ENCODE measurements around the gene BPIFA1. TPM values are rescaled to one million over a fixed set of nuclear protein-coding genes. Genes with fewer than 3 reads are reported as not detected.

BPIFA1 gene
- total and polyA plus RNA-seq, 2 donors (not counting 1 experiment from before 2014, with no cell fraction given), result not detected

DNA sequence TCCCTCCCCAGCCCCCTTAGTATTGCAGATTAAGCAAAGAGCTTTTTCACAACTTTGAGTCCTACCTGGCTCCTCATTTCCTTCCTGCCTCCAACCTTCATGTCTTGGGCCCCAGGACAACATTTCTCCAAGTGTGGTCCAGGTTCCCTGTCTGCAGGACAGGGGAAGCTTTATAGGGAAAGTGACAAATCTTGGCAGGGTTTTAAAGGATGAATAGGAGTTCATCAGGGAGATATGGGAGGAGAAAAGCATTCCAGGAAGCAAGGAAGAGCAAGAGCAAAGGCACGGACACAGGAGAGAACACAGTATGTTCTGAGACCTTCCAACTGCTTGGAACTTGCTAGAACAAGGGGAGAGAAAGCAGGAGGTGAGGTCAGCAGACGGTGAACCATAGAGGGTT is 49.1 kb downstream of the BPIFA1 start:
- no peaks in the 10 kb centered on the region for H3K4me1 ChIP-seq (ENCODE audit: control insufficient read depth, extremely low read depth, insufficient read depth, low read length)
- no peak overlapping the region for H3K27ac ChIP-seq (ENCODE audit: insufficient read depth, low read length)
- no peaks in the 10 kb centered on the region for H3K79me2 ChIP-seq (ENCODE audit: control insufficient read depth, insufficient read depth, low read length)
- H3K9ac ChIP-seq (ENCODE audit: insufficient read depth, low read length), result no peak overlapping the region
- no peak overlapping the region for H3K4me2 ChIP-seq (ENCODE audit: extremely low read depth, insufficient read depth, low read length)
- no peak for TF ChIP-seq EZH2 (IDR thresholded peaks at IDR 0.05; ENCODE audit: low read length, missing control alignments)
- TF ChIP-seq, protein P1, sequence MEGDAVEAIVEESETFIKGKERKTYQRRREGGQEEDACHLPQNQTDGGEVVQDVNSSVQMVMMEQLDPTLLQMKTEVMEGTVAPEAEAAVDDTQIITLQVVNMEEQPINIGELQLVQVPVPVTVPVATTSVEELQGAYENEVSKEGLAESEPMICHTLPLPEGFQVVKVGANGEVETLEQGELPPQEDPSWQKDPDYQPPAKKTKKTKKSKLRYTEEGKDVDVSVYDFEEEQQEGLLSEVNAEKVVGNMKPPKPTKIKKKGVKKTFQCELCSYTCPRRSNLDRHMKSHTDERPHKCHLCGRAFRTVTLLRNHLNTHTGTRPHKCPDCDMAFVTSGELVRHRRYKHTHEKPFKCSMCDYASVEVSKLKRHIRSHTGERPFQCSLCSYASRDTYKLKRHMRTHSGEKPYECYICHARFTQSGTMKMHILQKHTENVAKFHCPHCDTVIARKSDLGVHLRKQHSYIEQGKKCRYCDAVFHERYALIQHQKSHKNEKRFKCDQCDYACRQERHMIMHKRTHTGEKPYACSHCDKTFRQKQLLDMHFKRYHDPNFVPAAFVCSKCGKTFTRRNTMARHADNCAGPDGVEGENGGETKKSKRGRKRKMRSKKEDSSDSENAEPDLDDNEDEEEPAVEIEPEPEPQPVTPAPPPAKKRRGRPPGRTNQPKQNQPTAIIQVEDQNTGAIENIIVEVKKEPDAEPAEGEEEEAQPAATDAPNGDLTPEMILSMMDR (conservative IDR thresholded peaks at IDR 0.05 in 1 of 2, IDR thresholded peaks at IDR 0.05 in 1 of 2; ENCODE audit: low read depth in 1 of 2, low read length in 2 of 2), result no peak
- no peaks in the 10 kb centered on the region for H4K20me1 ChIP-seq (ENCODE audit: control insufficient read depth, extremely low read depth, insufficient read depth, low read length)
- DNase-seq (ENCODE audit: low read depth in 2 of 2), result no peak
- H3K36me3 ChIP-seq (ENCODE audit: control insufficient read depth, insufficient read depth, low read length), result no peaks in the 10 kb centered on the region
- H3K27me3 ChIP-seq (ENCODE audit: control insufficient read depth, insufficient read depth, low read length), result peaks cover 4% of the 10 kb centered on the region
- no peaks in the 10 kb centered on the region for H3K9me3 ChIP-seq (ENCODE audit: control insufficient read depth, insufficient read depth, low read depth, low read length)
- no peak overlapping the region for H2AFZ ChIP-seq (ENCODE audit: low read length)
- H3K4me3 ChIP-seq (replicated peaks in 1 of 4; ENCODE audit: control extremely low read depth in 1 of 4, insufficient read depth in 1 of 4, low read depth in 3 of 4, low read length in 4 of 4), result no peak overlapping the region

DNA sequence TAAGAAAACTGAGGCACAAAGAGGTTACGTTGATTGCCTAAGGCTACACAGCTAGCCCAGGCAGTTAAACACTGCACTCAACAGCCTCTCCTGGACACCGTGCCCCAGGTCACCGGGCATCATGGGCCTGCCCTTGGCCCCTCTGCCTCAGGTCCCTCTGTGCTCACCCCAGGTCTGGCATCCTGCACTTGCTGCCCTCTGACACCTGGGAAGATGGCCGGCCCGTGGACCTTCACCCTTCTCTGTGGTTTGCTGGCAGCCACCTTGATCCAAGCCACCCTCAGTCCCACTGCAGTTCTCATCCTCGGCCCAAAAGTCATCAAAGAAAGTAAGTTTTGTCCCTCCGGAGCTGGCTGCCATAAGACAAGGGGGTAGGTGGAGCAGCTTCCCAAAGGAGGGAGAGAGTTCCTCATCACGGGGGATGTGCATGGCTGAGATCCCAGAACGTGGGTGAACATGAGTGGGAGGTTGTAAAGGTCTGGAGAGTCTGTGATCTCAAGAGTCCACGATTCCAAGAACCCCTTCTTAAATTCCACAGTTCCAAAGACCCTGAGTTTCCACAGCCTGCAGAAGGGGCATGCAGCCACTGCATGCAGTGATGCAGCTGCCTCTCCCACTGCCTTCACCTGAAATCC is 50.2 kb downstream of the BPIFA1 start:
- no peak overlapping the region for H3K4me2 ChIP-seq (ENCODE audit: extremely low read depth, insufficient read depth, low read length)

DNA sequence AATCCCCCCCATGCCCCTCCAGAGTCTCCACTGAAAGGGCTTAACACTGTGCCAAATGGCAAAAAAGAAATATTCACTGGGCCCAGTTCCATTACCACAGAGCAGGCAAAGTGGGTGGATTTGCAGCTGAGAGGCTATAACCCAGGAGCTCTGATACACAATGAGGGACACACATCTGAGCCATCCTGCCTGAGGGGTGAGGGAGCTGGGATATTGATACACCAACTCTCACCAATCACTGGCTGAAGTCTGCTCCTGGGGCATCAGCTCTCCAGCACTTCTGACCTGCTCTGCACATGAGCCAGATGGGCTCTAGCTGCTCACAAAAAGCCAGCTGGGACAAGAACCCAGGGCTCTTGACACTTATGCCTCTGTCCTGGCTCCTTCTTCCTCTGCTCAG is 52.1 kb downstream of the BPIFA1 start:
- Histone ChIP-seq H3K36me3 (ENCODE audit: control insufficient read depth, insufficient read depth, low read length) (no peaks in the 10 kb centered on the region), H2AFZ (ENCODE audit: low read length) (no peak overlapping the region), H3K27ac (ENCODE audit: insufficient read depth, low read length) (no peak overlapping the region), H3K27me3 (ENCODE audit: control insufficient read depth, insufficient read depth, low read length) (peaks cover 4% of the 10 kb centered on the region), H3K4me2 (ENCODE audit: extremely low read depth, insufficient read depth, low read length) (no peak overlapping the region), H3K79me2 (ENCODE audit: control insufficient read depth, insufficient read depth, low read length) (no peaks in the 10 kb centered on the region), H3K9me3 (ENCODE audit: control insufficient read depth, insufficient read depth, low read depth, low read length) (no peaks in the 10 kb centered on the region), H4K20me1 (ENCODE audit: control insufficient read depth, extremely low read depth, insufficient read depth, low read length) (no peaks in the 10 kb centered on the region), H3K4me1 (ENCODE audit: control insufficient read depth, extremely low read depth, insufficient read depth, low read length) (no peaks in the 10 kb centered on the region), H3K9ac (ENCODE audit: insufficient read depth, low read length) (no peak overlapping the region), H3K4me3 (replicated peaks in 1 of 4; ENCODE audit: control extremely low read depth in 1 of 4, insufficient read depth in 1 of 4, low read depth in 3 of 4, low read length in 4 of 4) (no peak overlapping the region)
- no peak for DNase-seq (ENCODE audit: low read depth in 2 of 2)
- TF ChIP-seq, protein P1 (conservative IDR thresholded peaks at IDR 0.05 in 1 of 2, IDR thresholded peaks at IDR 0.05 in 1 of 2; ENCODE audit: low read depth in 1 of 2, low read length in 2 of 2), result no peak
- TF ChIP-seq EZH2 (IDR thresholded peaks at IDR 0.05; ENCODE audit: low read length, missing control alignments), result no peak

More for the DNA sequence above, 50.2 kb downstream of the BPIFA1 start:
- H4K20me1 ChIP-seq (ENCODE audit: control insufficient read depth, extremely low read depth, insufficient read depth, low read length), result no peaks in the 10 kb centered on the region
- no peak overlapping the region for H3K27ac ChIP-seq (ENCODE audit: insufficient read depth, low read length)
- no peak for DNase-seq (ENCODE audit: low read depth in 2 of 2)
- peaks cover 4% of the 10 kb centered on the region for H3K27me3 ChIP-seq (ENCODE audit: control insufficient read depth, insufficient read depth, low read length)
- H3K9ac ChIP-seq (ENCODE audit: insufficient read depth, low read length), result no peak overlapping the region
- TF ChIP-seq EZH2 (IDR thresholded peaks at IDR 0.05; ENCODE audit: low read length, missing control alignments), result no peak
- TF ChIP-seq, protein P1 (conservative IDR thresholded peaks at IDR 0.05 in 1 of 2, IDR thresholded peaks at IDR 0.05 in 1 of 2; ENCODE audit: low read depth in 1 of 2, low read length in 2 of 2), result no peak
- no peaks in the 10 kb centered on the region for H3K36me3 ChIP-seq (ENCODE audit: control insufficient read depth, insufficient read depth, low read length)
- H3K79me2 ChIP-seq (ENCODE audit: control insufficient read depth, insufficient read depth, low read length), result no peaks in the 10 kb centered on the region
- H3K4me1 ChIP-seq (ENCODE audit: control insufficient read depth, extremely low read depth, insufficient read depth, low read length), result no peaks in the 10 kb centered on the region
- H2AFZ ChIP-seq (ENCODE audit: low read length), result no peak overlapping the region
- H3K9me3 ChIP-seq (ENCODE audit: control insufficient read depth, insufficient read depth, low read depth, low read length), result no peaks in the 10 kb centered on the region
- H3K4me3 ChIP-seq (replicated peaks in 1 of 4; ENCODE audit: control extremely low read depth in 1 of 4, insufficient read depth in 1 of 4, low read depth in 3 of 4, low read length in 4 of 4), result no peak overlapping the region

Measured in fibroblast of lung (primary cell).